GM18505 (cell line): ENCODE results near the gene CFAP68.

Experiments
- ATAC-seq: cut with Tn5 transposase; IDR thresholded peaks from one replicate; pipeline ENCODE4 v1.9.1; 2021; ENCODE audit not compliant: unreplicated experiment
- POLR2A ChIP-seq: IDR thresholded peaks from 4 replicates; pipeline ENCODE4 v1.6.1; 2011; ENCODE audit warnings: borderline replicate concordance; ENCODE audit not compliant: insufficient read depth, insufficient read length; ENCODE audit errors: extremely low read depth

Gene CFAP68

GRCh38 chr11:111905411-111905810 is 26.1 kb downstream of the CFAP68 start:
- no peak for ATAC-seq
- TF ChIP-seq POLR2A: no peak

- no peak for ATAC-seq
- no peak for TF ChIP-seq POLR2A
These were observed 27.3 kb downstream of the CFAP68 start for GRCh38 chr11:111906680-111907079.

DNA sequence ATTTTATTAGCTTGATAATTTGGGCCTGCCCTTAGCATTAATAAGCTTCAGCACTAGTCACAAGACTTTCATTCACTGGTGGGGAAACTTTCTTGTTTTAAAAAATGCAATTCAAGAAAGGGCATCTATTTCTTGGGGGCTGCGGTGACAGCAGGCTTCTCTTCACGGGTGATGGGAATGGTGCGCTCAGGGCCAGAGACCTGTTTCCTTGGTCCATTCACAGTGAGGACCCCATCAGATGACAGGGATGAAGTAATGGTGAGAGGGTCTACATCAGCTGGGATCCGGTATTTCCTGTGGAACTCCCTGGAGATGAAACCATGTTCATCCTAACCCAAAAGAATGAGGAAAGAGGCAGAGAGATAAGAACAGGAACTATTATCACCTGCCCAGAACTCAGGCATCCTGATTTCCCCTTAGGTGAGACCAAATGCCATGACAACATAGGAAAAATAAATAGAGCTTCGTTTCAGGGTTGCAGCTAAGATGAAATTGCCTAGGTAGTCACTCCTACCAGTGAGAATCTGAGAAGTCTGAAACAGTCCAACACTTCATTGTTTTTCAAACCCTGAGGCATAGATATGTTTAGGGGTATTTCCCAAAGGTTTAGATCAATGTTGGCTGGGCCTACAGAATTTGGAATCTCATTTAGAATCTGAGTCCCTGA is 29.4 kb downstream of the CFAP68 start:
- no peak for ATAC-seq
- no peak for TF ChIP-seq POLR2A

DNA sequence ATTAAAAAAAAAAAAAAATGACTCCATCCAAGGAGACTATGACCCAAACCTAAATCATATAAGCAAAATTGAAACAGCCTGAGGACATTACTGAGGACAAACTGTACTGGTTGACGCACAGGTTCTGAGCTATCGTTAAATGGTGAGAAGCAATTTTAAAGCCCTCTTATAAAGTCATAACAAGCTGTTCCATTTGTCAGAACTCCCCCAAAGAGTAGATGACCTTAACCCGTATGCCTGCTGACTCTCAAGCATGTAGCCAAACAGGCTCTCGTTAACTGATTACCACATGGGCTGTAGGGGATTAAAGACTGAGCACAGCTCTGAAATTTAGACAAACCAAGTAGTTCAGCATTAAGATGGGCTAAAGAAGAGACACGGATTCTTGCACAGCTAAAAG is 30.0 kb downstream of the CFAP68 start:
- ATAC-seq: no peak
- TF ChIP-seq POLR2A: no peak

DNA sequence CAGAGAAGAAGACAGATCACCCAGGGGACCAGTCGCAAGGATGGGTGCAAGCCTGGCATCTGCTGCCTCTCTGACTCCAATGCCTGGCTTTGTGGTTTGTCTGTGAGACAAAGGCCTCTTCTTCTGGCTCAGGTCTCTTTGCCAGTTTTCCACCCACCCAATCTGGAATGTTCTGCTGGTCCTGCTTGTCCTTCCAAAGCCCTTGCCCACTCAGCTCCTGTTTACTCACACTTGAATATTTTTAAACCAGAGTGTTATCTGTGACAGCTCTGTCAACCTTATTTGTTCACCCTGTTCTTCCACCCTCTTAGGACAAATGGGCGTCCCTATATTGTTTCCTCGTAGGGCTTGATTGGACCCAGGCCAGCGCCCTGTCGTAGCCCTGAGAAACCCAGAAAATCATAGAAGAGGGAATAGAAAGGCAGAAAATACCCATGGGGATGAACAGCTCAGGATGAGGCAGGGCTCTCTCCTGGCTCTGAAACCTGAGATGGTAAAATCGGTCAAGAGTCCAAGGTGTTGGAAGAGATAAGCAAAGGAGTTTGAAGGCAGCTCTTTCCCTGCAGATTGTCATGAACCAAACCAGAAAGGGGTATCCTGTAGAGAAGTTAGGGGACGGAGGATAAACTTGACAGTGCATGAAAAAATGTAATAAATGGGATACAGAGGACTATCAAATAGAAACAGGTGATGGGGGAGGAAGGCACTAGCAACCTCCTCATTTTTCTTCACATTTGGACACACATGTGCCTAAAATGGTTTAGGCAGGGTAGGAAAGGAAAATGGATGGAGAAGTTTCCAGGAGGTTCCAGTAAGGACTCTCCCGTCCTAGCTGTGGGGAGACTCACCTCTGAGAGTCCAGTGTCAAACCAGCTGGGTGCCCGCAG is 31.6 kb downstream of the CFAP68 start:
- ATAC-seq: no peak
- TF ChIP-seq POLR2A: no peak

DNA sequence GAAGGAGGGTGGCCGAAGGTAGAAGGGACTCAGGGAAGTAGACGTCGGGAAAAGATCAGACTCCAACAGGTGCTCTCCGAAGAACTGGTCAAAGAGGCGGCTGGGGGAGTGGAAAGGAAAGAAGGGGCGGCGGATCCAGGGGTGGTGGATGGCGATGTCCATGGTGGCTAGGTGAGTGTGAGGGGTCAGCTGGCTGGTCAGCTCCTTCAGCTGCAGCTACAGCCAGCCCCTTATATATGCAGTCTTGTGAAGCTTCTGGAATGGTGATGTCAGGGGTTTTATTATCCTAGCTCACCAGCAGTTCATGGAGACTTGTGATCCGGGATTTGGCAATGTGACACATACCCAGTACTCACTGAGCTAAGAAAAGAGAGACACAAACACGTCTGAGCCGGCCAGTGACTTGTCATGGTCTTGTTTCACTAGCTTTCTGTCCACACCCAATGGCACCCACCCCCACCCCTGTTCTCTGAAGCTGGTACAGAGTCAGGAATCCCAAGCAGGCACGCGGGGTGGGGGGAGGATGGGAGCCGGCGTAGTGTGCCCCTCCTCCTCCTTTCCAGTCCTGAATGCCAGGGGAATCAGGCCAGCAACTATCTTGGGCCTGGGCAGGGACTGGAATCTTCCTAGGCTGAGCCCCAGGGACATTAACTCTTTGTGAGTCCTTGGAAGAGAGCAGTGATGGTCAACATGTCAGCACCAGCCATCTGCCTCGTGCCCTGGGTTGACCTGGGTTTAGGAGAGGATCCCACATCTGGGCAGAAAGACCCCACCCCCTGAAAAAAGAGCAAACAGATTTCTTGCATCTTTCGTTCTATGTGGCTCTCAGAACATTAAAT is 32.4 kb downstream of the CFAP68 start, which contains the start of gene CRYAB:
CRYAB (minus strand) TSS at position 208 of the 839 bp plus-strand sequence; CDS start at position 162, 46 bp downstream.
- ATAC-seq: no peak
- no peak for TF ChIP-seq POLR2A

DNA sequence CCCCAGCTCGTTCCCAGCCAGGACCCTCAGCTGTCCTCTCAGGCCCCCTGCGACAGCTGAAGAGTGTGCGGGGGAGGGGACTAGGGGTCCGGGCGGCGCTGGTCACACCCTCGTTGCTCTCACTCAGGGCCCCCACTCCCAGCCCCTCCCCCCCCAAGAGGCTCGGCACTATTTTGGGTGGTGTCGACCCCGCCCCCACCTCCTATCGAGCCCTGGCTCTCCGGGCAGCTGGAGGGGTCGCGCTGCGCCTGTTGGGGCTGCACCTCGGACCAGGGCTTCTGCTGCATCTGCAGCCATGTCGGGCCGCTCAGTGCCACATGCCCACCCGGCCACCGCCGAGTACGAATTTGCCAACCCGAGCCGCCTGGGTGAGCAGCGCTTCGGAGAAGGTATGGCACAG is 33.2 kb downstream of the CFAP68 start, which contains the start of gene HSPB2:
HSPB2 (plus strand) TSS at position 200 of the 400 bp plus-strand sequence; CDS start at position 296, 96 bp downstream.
- no peak for ATAC-seq
- no peak for TF ChIP-seq POLR2A

DNA sequence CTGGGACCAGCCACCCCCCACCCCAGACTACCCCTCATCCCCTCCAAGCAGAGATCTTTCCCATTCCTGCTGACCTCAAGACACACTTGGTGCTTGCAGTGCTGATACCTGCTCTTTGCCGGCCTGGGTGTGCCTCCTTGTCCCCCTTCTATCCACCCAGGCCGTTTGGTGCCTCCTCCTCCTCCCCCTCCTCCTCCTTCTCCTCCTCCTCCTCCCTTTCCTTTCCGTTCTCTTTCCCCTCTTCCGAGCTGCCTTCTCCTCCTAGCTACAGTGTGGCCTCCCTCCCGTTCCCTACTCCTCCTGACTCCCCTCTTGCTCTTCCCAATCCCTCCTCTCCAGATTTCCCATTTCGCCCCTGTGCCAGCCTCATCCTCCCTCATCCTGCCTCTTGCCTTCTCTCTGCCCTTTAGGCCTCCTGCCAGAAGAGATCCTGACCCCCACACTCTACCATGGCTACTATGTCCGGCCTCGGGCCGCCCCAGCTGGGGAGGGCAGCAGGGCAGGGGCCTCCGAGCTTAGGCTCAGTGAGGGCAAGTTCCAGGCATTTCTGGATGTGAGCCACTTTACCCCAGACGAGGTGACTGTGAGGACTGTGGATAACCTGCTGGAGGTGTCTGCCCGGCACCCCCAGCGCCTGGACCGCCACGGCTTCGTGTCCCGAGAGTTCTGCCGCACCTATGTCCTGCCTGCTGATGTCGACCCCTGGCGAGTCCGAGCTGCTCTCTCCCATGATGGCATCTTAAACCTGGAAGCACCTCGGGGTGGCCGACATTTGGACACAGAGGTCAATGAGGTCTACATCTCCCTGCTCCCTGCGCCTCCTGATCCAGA is 33.9 kb downstream of the CFAP68 start:
- ATAC-seq: no peak
- no peak for TF ChIP-seq POLR2A

- TF ChIP-seq POLR2A: no peak
- ATAC-seq: no peak
These were observed 34.7 kb downstream of the CFAP68 start for GRCh38 chr11:111913997-111914396.

- no peak for TF ChIP-seq POLR2A
- no peak for ATAC-seq
These were observed 37.4 kb downstream of the CFAP68 start for GRCh38 chr11:111916768-111917167.

DNA sequence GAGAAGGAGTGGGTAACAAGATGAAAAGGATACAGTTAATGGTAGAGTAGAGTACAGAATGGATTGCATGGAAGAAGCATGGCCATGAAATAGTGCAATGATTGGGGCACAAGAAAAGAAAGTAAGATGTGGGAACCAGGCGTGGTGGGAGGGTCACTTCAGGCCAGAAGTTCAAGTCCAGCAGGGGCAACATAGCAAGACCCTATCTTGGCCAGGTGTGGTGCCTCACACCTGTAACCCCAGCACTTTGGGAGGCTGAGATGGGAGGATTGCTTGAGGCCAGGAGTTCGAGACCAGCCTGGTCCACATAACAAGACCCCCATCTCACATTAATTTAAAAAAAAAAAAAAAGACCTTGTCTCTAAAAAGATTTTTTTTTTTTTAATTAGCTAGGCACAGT is 38.0 kb downstream of the CFAP68 start:
- TF ChIP-seq POLR2A: no peak
- no peak for ATAC-seq

DNA sequence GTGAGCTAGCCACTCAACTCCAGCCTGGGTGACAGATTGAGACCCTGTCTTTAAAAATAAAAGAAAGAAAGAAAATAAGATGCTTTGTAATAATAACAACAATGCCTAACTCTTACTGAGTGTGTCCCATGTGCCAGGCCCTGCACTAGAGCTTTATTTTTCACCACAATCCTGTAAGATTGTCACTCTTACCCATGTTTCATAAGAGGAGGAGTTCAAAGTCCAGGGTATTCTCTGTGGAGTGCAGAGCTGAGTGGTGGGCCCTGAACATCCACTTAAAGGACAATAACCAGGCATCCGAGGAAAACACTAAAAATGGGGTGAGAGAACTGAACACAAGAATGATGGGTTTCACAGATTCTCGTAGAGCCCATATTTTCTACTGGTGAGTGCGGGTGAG is 38.4 kb downstream of the CFAP68 start:
- ATAC-seq: no peak
- no peak for TF ChIP-seq POLR2A
